PC-3 (cell line): ENCODE data around the gene ATF6.

Experiments
- CTCF ChIP-seq: fragments of 300-600 bp; sonication (generic); conservative IDR thresholded peaks from 2 replicates; pipeline ENCODE4 v1.5.1; 2017; ENCODE audit warnings: antibody characterized with exemption, low read depth, mild to moderate bottlenecking, low read length
- EZH2 ChIP-seq: fragments of 300-600 bp; sonication (generic); IDR thresholded peaks from one replicate; pipeline ENCODE4 v1.6.1; 2017; ENCODE audit warnings: antibody characterized with exemption, mild to moderate bottlenecking, low read length; ENCODE audit not compliant: unreplicated experiment

DNA sequence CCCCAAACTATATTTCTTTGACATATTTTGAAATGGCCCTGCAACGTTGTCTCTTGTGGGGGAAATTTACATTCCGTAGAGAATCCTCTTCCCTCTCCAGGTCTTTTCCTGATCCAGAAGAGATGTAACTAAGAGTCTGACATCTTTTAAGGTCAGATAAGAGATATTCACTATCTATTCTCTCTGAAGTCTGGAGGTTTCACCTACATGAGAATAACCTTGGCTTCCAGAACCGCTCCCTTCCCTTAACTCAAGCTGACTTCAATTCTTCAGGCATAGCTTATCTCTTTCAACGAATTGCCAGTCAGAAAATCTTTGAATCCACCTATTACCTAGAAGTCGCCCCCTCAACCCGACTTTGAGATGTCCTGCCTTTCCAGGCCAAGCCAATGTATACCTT is 34.9 kb upstream of the ATF6 start:
- TF ChIP-seq CTCF (no peak), EZH2 (no peak)
